ENCODE data around the gene PCDHGA8. TPM values are rescaled to one million over a fixed set of nuclear protein-coding genes. Genes with fewer than 3 reads are reported as not detected.
A peak's percentile ranks its signal among the peaks of the same experiment; 100 is the strongest.

PCDHGA8 gene
- total RNA-seq (2016; rRNA removed; fragmentation: Illumina TruSeq; extraction: Trizol) (0.08 and 0.29 TPM in 2 replicates), polyA plus RNA-seq (2011; rRNA removed) (0.04 and 0.05 TPM in 2 replicates), polyA minus RNA-seq (2011; rRNA and poly(A)+ RNA removed; ENCODE audit: low replicate concordance) (1.0 TPM in 1 of 2 replicates, not detected in the other), Bru-seq, nascent RNA (percentile 46 among the genes with signal in this experiment), BruChase-seq, experiment 1, labeled RNA remaining after a 6-hour chase (percentile 56 among the genes with signal in this experiment), BruChase-seq, experiment 2, labeled RNA remaining after a 2-hour chase (percentile 64 among the genes with signal in this experiment)
- not detected in 2 replicates for total RNA-seq (2016; cell fraction: cytosol; rRNA removed; fragmentation: Illumina TruSeq; extraction: Trizol; ENCODE audit: low read depth)
- 0.26 TPM in 1 of 2 replicates, not detected in the other for total RNA-seq (2016; cell fraction: insoluble cytoplasmic fraction; rRNA removed; fragmentation: Illumina TruSeq; extraction: Trizol)
- total RNA-seq (2016; cell fraction: membrane; rRNA removed; fragmentation: Illumina TruSeq; extraction: Trizol) = 0.06 and 0.07 TPM in 2 replicates
- total RNA-seq (2016; cell fraction: nucleus; rRNA removed; fragmentation: Illumina TruSeq; extraction: Trizol) = 1.1 and 1.4 TPM in 2 replicates
- polyA plus RNA-seq (2011; cell fraction: cytosol; rRNA removed) = 0.04 TPM in 2 replicates
- 0.45 and 0.85 TPM in 2 replicates for polyA plus RNA-seq (2011; cell fraction: nucleus; rRNA removed)
- 0.03 and 0.07 TPM in 2 replicates for polyA plus RNA-seq (2012)
- polyA plus RNA-seq (2016; cell fraction: cytosol; fragmentation: Illumina TruSeq; extraction: Trizol; ENCODE audit: low read depth) = 0.02 TPM in 1 of 2 replicates, not detected in the other
- 0.05 TPM in 1 of 2 replicates, not detected in the other for polyA plus RNA-seq (2016; cell fraction: insoluble cytoplasmic fraction; fragmentation: Illumina TruSeq; extraction: Trizol; ENCODE audit: low read depth)
- polyA plus RNA-seq (2016; cell fraction: membrane; fragmentation: Illumina TruSeq; extraction: Trizol; ENCODE audit: low read depth) = not detected in 2 replicates
- 0.16 and 0.43 TPM in 2 replicates for polyA plus RNA-seq (2016; cell fraction: nucleus; fragmentation: Illumina TruSeq; extraction: Trizol; ENCODE audit: insufficient read depth, low read depth)
- polyA minus RNA-seq (2011; cell fraction: cytosol; rRNA and poly(A)+ RNA removed) = 0.18 TPM in 1 of 2 replicates, not detected in the other
- polyA minus RNA-seq (2011; cell fraction: nucleus; rRNA and poly(A)+ RNA removed) = 3.3 and 4.0 TPM in 2 replicates
- long read RNA-seq, experiment 1 = 0 reads
- long read RNA-seq, experiment 2, full-length matches to known transcripts = 3 of 3 reads
- long read RNA-seq, experiment 2, partial matches to known transcripts = 0 of 3 reads
- long read RNA-seq, experiment 2, other reads (novel, unspliced or antisense) = 0 of 3 reads

DNA sequence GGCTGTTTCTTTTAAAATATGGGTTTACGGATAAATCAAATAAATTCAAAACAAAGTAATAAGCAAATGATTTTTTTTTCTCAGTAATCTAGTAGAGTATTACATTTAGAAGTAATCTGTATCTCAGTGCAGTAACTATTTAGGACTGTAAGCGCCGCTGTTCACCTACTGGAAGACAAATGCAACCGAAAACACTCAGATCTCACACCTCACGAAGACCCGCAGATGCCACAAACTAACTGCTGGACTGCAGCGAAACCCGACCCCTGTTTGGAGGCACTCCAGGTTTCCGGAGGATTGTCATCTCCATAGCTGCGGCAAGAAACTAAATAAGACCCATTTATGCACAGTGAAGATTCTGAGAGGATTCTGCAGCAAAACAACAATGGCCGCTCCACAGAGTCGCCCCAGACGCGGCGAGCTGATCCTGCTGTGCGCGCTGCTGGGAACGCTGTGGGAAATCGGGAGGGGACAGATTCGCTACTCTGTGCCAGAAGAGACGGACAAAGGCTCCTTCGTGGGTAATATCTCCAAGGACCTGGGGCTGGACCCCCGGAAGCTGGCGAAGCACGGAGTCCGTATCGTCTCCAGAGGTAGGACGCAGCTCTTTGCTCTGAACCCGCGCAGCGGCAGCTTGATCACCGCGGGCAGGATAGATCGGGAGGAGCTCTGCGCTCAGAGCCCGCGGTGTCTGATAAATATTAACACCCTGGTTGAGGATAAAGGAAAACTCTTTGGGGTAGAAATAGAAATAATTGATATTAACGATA is at the start of gene PCDHGA8:
Gene PCDHGA8 (plus strand): TSS at position 205 of the 770 bp plus-strand sequence. CDS start 181 bp downstream, at position 386.
- H3K27ac ChIP-seq (ENCODE audit: extremely low read length, insufficient read depth, low read length) = no peak within 1 kb of the TSS
- H2AFZ ChIP-seq (ENCODE audit: low read length) = no peak within 1 kb of the TSS
- no peak within 1 kb of the TSS for H3K4me2 ChIP-seq (ENCODE audit: low read depth, low read length)
- TF ChIP-seq ZFP41 (CRISPR knock-in tag; IDR thresholded peaks at IDR 0.05; ENCODE audit: borderline replicate concordance) (no peak), PHF21A (CRISPR knock-in tag; IDR thresholded peaks at IDR 0.05) (no peak), ARNT (IDR thresholded peaks at IDR 0.05) (no peak), ZNF781 (CRISPR knock-in tag; IDR thresholded peaks at IDR 0.05; ENCODE audit: borderline replicate concordance, not compliant biosample characterization) (no peak), ZFX (CRISPR knock-in tag; IDR thresholded peaks at IDR 0.05; ENCODE audit: low read depth) (no peak)
- TF ChIP-seq, protein P1, sequence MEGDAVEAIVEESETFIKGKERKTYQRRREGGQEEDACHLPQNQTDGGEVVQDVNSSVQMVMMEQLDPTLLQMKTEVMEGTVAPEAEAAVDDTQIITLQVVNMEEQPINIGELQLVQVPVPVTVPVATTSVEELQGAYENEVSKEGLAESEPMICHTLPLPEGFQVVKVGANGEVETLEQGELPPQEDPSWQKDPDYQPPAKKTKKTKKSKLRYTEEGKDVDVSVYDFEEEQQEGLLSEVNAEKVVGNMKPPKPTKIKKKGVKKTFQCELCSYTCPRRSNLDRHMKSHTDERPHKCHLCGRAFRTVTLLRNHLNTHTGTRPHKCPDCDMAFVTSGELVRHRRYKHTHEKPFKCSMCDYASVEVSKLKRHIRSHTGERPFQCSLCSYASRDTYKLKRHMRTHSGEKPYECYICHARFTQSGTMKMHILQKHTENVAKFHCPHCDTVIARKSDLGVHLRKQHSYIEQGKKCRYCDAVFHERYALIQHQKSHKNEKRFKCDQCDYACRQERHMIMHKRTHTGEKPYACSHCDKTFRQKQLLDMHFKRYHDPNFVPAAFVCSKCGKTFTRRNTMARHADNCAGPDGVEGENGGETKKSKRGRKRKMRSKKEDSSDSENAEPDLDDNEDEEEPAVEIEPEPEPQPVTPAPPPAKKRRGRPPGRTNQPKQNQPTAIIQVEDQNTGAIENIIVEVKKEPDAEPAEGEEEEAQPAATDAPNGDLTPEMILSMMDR (CRISPR knock-in tag; IDR thresholded peaks at IDR 0.05) = peak; percentile 17; the same call in 1 of the 2 replicates
- no peak for FAIRE-seq
- H3K36me3 ChIP-seq (replicated peaks in 1 of 2; ENCODE audit: control insufficient read depth in 1 of 2, insufficient read depth in 2 of 2, low read length in 2 of 2) = no peaks in the 10 kb centered on the region
- H3K79me2 ChIP-seq (ENCODE audit: insufficient read depth, low read length) = no peaks in the 10 kb centered on the region
- BruUV-seq (replicated peaks) = no TSS peak
- H3K27me3 ChIP-seq (ENCODE audit: control insufficient read depth in 1 of 2, insufficient read depth in 2 of 2, low read length in 2 of 2) = no peaks in the 10 kb centered on the region
- H3K9me3 ChIP-seq (ENCODE audit: low read length) = peaks cover 47% of the 10 kb centered on the region
- no peaks in the 10 kb centered on the region for H4K20me1 ChIP-seq (ENCODE audit: insufficient read depth, low read length)
- intact Hi-C loops (cut with micrococcal nuclease; ENCODE audit: unreplicated experiment) (no loop called here), in situ Hi-C loops (cut with HindIII; ENCODE audit: extremely low pct_ligation_motif_present, low pct_unique_long_range_greater_than_20kb) (no loop called here)
- H3K4me1 ChIP-seq (ENCODE audit: insufficient read depth, low read length) = peaks cover 5% of the 10 kb centered on the region; the same call in 1 of the 2 replicates
- ChIA-PET POLR2A (no interaction called here), CTCF (ENCODE audit: low intra/inter-chr PET ratio, low total read pairs) (no interaction called here)
- H3K9ac ChIP-seq (ENCODE audit: insufficient read depth, low read depth, low read length) = no peak within 1 kb of the TSS
- ATAC-seq = no peak
- WGBS (ENCODE audit: low lambda C conversion rate) = 89% methylated on average over 38 of the region's 38 CpGs
- no peak within 1 kb of the TSS for H3K4me3 ChIP-seq (replicated peaks in 1 of 3; ENCODE audit: insufficient read depth in 1 of 3, low read depth in 2 of 3, low read length in 3 of 3)
- DNase-seq (ENCODE audit: low spot score) = no peak

Data from HepG2 (cell line).